ENCODE results near the gene MAP3K9. TPM values are rescaled to one million over a fixed set of nuclear protein-coding genes. Genes with fewer than 3 reads are reported as not detected.

MAP3K9 gene
- total and polyA plus RNA-seq, 4 donors: 2.3 to 14.0 (median 4.3) TPM

DNA sequence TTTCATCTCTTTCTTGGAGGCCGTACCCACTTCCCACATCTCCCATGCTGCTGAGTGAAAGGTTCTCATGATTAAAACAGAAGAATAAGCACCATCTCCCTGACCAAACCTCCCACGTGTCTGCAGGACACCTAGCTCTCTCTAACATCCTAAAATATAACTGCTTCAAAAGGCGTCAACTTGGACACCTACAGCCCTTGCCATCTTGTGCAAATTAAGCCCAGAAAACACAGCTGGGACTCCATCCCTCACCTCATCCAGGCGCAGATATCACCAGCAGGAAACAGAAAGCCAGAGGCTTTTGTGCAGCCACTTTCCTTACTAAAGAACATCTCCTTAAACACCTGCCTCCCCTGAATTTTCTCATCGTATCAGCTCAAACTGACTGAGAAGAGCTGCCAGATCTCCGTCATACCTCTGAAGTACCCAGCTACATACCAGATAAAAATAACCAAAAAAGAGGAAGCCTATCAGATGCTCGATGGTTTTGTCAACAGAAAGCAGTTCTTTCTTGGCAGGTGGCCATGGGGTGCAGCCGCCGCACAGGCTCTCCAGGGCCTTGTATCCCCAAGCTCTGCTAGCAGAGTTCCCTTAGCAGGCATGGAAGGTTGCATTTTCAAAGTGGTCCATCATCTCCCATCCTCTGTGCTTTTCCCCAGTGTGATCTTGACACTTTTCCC, 28.8 kb downstream of the MAP3K9 start:
- Histone ChIP-seq H3K9ac (ENCODE audit: insufficient read depth in 1 of 2, low read length in 2 of 2) (no peak overlapping the region), H3K27ac (ENCODE audit: low read depth in 1 of 2, low read length in 1 of 2) (no peak overlapping the region), H3K9me3 (ENCODE audit: control insufficient read depth in 4 of 4, insufficient read depth in 3 of 4, low read length in 3 of 4) (no peaks in the 10 kb centered on the region), H3K4me3 (no peak overlapping the region), H3K27me3 (ENCODE audit: control insufficient read depth in 3 of 3, insufficient read depth in 3 of 3, low read length in 2 of 3) (no peaks in the 10 kb centered on the region), H3K4me1 (ENCODE audit: control insufficient read depth in 5 of 5, insufficient read depth in 5 of 5, low read length in 5 of 5) (peaks cover 0 to 5% (median 0%) of the 10 kb centered on the region in 5 donors), H3K36me3 (ENCODE audit: control insufficient read depth in 4 of 4, insufficient read depth in 4 of 4, low read length in 4 of 4) (no peaks in the 10 kb centered on the region)
- DNase-seq (peak; percentile 12 to 41 (median 16)), ATAC-seq (ENCODE audit: insufficient read depth, low FRiP score) (no peak)
- TF ChIP-seq, protein P1, sequence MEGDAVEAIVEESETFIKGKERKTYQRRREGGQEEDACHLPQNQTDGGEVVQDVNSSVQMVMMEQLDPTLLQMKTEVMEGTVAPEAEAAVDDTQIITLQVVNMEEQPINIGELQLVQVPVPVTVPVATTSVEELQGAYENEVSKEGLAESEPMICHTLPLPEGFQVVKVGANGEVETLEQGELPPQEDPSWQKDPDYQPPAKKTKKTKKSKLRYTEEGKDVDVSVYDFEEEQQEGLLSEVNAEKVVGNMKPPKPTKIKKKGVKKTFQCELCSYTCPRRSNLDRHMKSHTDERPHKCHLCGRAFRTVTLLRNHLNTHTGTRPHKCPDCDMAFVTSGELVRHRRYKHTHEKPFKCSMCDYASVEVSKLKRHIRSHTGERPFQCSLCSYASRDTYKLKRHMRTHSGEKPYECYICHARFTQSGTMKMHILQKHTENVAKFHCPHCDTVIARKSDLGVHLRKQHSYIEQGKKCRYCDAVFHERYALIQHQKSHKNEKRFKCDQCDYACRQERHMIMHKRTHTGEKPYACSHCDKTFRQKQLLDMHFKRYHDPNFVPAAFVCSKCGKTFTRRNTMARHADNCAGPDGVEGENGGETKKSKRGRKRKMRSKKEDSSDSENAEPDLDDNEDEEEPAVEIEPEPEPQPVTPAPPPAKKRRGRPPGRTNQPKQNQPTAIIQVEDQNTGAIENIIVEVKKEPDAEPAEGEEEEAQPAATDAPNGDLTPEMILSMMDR (IDR thresholded peaks at IDR 0.05; ENCODE audit: control extremely low read depth, extremely low read depth): no peak
- 22 to 36% methylated on average over 9 of the region's 9 CpGs for WGBS, 2 donors

DNA sequence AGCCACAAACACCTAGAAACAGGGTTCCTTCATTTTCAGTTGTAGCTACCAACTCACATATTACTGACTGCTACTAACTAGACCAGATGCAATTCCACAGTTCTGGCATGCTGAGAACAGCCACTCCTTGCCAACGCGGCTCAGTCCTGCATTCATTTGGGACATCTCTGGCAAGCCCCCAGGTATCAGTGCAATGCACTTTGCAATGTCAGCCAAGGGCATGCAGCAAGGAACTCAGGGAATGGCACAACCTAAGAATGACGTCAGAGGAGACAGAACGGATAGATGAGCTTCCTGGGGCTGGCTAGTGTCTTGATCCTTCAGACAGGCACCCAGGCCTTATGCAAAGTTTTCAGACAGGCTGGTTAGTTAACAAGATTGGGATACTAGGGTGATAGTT, 29.6 kb downstream of the MAP3K9 start:
- Histone ChIP-seq H3K4me3 (no peak overlapping the region), H3K27ac (ENCODE audit: low read depth in 1 of 2, low read length in 1 of 2) (no peak overlapping the region), H3K27me3 (ENCODE audit: control insufficient read depth in 3 of 3, insufficient read depth in 3 of 3, low read length in 2 of 3) (no peaks in the 10 kb centered on the region), H3K9me3 (ENCODE audit: control insufficient read depth in 4 of 4, insufficient read depth in 3 of 4, low read length in 3 of 4) (no peaks in the 10 kb centered on the region), H3K9ac (ENCODE audit: insufficient read depth in 1 of 2, low read length in 2 of 2) (no peak overlapping the region), H3K4me1 (ENCODE audit: control insufficient read depth in 5 of 5, insufficient read depth in 5 of 5, low read length in 5 of 5) (peaks cover 0 to 5% (median 0%) of the 10 kb centered on the region in 5 donors), H3K36me3 (ENCODE audit: control insufficient read depth in 4 of 4, insufficient read depth in 4 of 4, low read length in 4 of 4) (no peaks in the 10 kb centered on the region)
- TF ChIP-seq, protein P1 (IDR thresholded peaks at IDR 0.05; ENCODE audit: control extremely low read depth, extremely low read depth): no peak
- ATAC-seq (ENCODE audit: insufficient read depth, low FRiP score): no peak
- 73 to 78% methylated on average over 4 of the region's 4 CpGs for WGBS, 2 donors
- DNase-seq: no peak

DNA sequence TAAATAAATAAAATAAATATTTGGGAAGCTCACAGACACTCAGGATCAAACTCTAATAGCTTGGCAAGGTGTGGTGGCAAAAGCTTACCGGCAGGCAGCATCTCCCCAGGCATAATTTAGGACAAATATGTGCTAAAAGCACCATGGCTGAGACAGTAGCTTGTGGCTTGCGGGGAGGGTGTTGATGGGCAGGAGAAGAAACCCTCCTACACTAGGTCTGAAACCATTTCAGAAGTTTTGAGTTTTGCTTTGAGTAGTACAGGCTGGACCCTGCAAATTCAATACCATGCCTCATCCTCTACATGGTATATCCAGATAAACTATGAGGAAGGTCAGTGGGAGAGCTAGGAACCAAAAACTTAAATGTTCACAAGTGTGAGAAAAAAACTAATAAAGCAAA, 33.1 kb downstream of the MAP3K9 start:
- no peak for DNase-seq
- TF ChIP-seq, protein P1 (IDR thresholded peaks at IDR 0.05; ENCODE audit: control extremely low read depth, extremely low read depth): no peak
- no peak overlapping the region for H3K4me3 ChIP-seq
- H3K9ac ChIP-seq (ENCODE audit: insufficient read depth in 1 of 2, low read length in 2 of 2): no peak overlapping the region
- H3K36me3 ChIP-seq (ENCODE audit: control insufficient read depth in 4 of 4, insufficient read depth in 4 of 4, low read length in 4 of 4): no peaks in the 10 kb centered on the region
- no peak overlapping the region for H3K27ac ChIP-seq (ENCODE audit: low read depth in 1 of 2, low read length in 1 of 2)
- no peaks in the 10 kb centered on the region for H3K27me3 ChIP-seq (ENCODE audit: control insufficient read depth in 3 of 3, insufficient read depth in 3 of 3, low read length in 2 of 3)
- H3K9me3 ChIP-seq (ENCODE audit: control insufficient read depth in 4 of 4, insufficient read depth in 3 of 4, low read length in 3 of 4): no peaks in the 10 kb centered on the region
- peaks cover 0 to 7% (median 0%) of the 10 kb centered on the region in 5 donors for H3K4me1 ChIP-seq (ENCODE audit: control insufficient read depth in 5 of 5, insufficient read depth in 5 of 5, low read length in 5 of 5)
- 96 to 97% methylated on average over 2 of the region's 2 CpGs for WGBS, 2 donors
- ATAC-seq (ENCODE audit: insufficient read depth, low FRiP score): no peak

All from lung (tissue), 12 donors.